ENCODE measurements around the gene MIOS. TPM values are rescaled to one million over a fixed set of nuclear protein-coding genes. Genes with fewer than 3 reads are reported as not detected.

MIOS gene
- polyA plus RNA-seq, 2 of the 4 experiments (the other 2 are of a cell fraction), result 19.1 to 49.1 TPM

DNA sequence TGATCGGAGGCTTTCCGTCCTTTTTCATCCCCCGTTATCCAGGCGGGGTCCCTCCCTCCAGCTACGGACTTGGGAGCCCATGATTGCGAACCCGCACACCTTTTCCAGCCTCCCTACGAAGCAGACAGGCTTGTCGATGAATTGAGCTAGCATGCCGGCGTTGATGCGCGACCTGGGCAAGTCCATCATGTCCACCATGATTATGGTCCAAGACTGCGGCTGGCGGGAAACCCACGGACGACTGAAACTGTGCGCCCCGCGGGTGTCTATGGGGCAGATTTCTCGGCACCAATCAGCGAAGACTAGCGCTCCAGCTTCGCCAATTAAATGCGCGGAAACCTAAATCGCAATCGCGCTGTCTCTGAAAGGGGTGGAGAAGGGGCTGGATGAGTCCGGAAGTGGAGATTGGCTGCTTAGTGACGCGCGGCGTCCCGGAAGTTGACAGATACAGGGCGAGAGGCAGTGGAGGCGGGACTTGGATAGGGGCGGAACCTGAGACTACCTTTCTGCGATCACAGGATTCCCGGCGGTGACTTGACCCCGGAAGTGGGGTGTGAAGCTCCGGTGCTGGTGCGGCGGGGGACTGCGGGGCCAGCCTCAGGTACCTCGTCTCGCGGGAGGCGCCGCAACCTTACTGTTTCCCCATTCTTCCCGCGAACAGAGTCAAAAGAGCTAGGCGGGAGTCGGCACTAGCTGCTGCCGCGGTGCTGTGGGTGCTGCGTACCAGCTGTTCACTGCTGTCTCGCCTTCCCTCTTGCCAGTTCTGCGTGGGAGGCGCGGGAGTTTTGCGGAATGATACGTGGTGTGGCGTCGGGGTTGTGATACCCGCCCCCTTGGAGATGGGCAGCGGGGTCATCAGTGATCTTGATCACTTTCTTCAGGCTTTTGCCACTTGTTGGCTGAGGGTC is 73.8 kb downstream of the MIOS start, which contains the start of gene UMAD1 (continued):
- TF ChIP-seq HOXB5 (CRISPR knock-in tag; IDR thresholded peaks at IDR 0.05), result no peak

DNA sequence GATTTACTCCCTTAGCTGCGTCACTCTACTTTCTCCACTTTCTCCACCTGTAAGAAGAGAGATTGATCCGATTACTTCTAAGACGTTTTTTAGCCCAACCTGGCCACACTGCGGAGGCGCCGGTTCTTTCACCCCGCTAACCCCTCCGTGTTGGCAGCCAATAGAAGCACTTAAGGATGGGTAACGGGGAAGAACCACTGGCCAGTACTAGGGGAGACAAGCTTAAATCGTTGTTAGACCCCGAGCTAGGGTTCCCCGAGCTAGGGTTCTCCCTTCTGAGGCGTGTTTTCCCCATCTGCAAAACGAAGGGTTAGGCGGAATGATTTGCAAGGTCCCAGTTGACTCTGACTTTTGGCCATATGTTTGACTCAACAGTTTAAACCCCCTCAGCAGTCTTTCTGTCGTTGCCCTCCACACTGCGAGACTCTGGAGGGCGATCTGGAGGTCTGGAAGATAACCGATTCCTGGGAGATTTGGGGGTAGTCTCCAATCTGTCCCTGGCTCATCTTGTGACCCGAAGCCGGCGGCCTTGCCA is 74.5 kb downstream of the MIOS start:
- DNase-seq (ENCODE audit: low read depth in 1 of 2, low spot score in 1 of 2), result peak in 1 of 2 experiments; percentile 24
- Histone ChIP-seq H3K4me2 (peak overlapping the region; percentile 96), H3K9me3 (no peaks in the 10 kb centered on the region), H3K4me1 (peaks cover 17% of the 10 kb centered on the region; the same call in 2 of the 3 replicates), H3K4me3 (peak overlapping the region; percentile 89), H3K27ac (peak overlapping the region; percentile 81 to 91)
- ATAC-seq, result peak; percentile 17 to 36
- WGBS (ENCODE audit: missing lambda C conversion rate), result 13% methylated on average over 22 of the region's 22 CpGs
- FAIRE-seq, result no peak
- ChIA-PET POLR2A (interaction anchor here (1.2 to 1.9 kb wide), 5 partner anchors 40 to 542 kb away, joined by 3 to 6 read pairs (median 5); partner anchors contain the start of genes C1GALT1 and GLCCI1), CTCF (interaction anchor here (1.1 to 2.7 kb wide), 4 partner anchors 40 to 329 kb away, joined by 3 to 11 read pairs (median 4); no protein-coding TSS in a partner anchor)
- TF ChIP-seq, protein P1, sequence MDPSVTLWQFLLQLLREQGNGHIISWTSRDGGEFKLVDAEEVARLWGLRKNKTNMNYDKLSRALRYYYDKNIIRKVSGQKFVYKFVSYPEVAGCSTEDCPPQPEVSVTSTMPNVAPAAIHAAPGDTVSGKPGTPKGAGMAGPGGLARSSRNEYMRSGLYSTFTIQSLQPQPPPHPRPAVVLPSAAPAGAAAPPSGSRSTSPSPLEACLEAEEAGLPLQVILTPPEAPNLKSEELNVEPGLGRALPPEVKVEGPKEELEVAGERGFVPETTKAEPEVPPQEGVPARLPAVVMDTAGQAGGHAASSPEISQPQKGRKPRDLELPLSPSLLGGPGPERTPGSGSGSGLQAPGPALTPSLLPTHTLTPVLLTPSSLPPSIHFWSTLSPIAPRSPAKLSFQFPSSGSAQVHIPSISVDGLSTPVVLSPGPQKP (IDR thresholded peaks at IDR 0.05; ENCODE audit: low read depth, low read length), result no peak
- TF ChIP-seq CHD4 (IDR thresholded peaks at IDR 0.05; ENCODE audit: borderline replicate concordance), result no peak
- no peak for TF ChIP-seq ZC3H11A (IDR thresholded peaks at IDR 0.05)
- no peak for TF ChIP-seq FOXS1 (CRISPR knock-in tag; IDR thresholded peaks at IDR 0.05)
- no peak for TF ChIP-seq MYC (IDR thresholded peaks at IDR 0.05; ENCODE audit: borderline replicate concordance, low read length)
- TF ChIP-seq HEYL (CRISPR knock-in tag; IDR thresholded peaks at IDR 0.05), result no peak
- TF ChIP-seq, protein P2, sequence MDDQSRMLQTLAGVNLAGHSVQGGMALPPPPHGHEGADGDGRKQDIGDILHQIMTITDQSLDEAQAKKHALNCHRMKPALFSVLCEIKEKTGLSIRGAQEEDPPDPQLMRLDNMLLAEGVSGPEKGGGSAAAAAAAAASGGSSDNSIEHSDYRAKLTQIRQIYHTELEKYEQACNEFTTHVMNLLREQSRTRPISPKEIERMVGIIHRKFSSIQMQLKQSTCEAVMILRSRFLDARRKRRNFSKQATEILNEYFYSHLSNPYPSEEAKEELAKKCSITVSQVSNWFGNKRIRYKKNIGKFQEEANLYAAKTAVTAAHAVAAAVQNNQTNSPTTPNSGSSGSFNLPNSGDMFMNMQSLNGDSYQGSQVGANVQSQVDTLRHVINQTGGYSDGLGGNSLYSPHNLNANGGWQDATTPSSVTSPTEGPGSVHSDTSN (IDR thresholded peaks at IDR 0.05), result no peak
- TF ChIP-seq ZNF302 (CRISPR knock-in tag; IDR thresholded peaks at IDR 0.05), result no peak
- no peak for TF ChIP-seq EP300 (IDR thresholded peaks at IDR 0.05)
- TF ChIP-seq SREBF2 (IDR thresholded peaks at IDR 0.05), result no peak
- no peak for TF ChIP-seq CBX2 (IDR thresholded peaks at IDR 0.05; ENCODE audit: borderline replicate concordance, low read depth)
- TF ChIP-seq JUNB (IDR thresholded peaks at IDR 0.05), result no peak
- TF ChIP-seq, protein P3, sequence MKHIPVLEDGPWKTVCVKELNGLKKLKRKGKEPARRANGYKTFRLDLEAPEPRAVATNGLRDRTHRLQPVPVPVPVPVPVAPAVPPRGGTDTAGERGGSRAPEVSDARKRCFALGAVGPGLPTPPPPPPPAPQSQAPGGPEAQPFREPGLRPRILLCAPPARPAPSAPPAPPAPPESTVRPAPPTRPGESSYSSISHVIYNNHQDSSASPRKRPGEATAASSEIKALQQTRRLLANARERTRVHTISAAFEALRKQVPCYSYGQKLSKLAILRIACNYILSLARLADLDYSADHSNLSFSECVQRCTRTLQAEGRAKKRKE (CRISPR knock-in tag; IDR thresholded peaks at IDR 0.05; ENCODE audit: low read depth), result no peak
- no peak for TF ChIP-seq ZFP36 (IDR thresholded peaks at IDR 0.05; ENCODE audit: borderline replicate concordance, partially characterized antibody)
- TF ChIP-seq GATA3 (IDR thresholded peaks at IDR 0.05; ENCODE audit: borderline replicate concordance), result no peak
- TF ChIP-seq TFCP2L1 (CRISPR knock-in tag; IDR thresholded peaks at IDR 0.05), result no peak
- TF ChIP-seq, protein P4, sequence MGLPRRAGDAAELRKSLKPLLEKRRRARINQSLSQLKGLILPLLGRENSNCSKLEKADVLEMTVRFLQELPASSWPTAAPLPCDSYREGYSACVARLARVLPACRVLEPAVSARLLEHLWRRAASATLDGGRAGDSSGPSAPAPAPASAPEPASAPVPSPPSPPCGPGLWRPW (IDR thresholded peaks at IDR 0.05), result no peak

DNA sequence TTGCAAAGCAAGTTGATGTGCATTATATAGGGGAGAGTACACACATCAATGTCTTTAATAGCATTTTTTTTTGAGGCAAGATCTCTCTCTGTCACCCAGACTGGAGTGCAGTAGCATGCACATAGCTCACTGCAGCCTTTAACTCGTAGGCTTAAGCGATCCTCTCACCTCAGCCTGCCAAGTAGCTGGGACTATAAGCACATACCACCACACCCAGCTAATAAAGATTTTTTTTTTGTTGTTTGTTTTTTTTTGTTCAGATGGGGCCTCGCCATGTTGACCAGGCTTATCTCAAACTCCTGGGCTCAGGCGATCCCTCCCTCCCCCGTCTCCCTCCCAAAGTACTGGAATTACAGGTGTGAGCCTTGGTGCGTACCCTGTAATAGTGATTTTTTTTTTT is 75.4 kb downstream of the MIOS start:
- Histone ChIP-seq H3K4me3 (peak overlapping the region; percentile 89; the same call in 1 of the 3 replicates), H3K4me1 (peaks cover 17% of the 10 kb centered on the region; the same call in 2 of the 3 replicates), H3K27ac (no peak overlapping the region), H3K4me2 (peak overlapping the region; percentile 96), H3K9me3 (no peaks in the 10 kb centered on the region)
- WGBS (ENCODE audit: missing lambda C conversion rate), result 90% methylated on average over 6 of the region's 6 CpGs
- FAIRE-seq (no peak), DNase-seq (ENCODE audit: low read depth in 1 of 2, low spot score in 1 of 2) (no peak), ATAC-seq (no peak)
- POLR2A ChIA-PET, result no interaction called here
- CTCF ChIA-PET, result interaction anchor here (1.2 to 2.7 kb wide), 2 partner anchors 39 to 119 kb away, joined by 3 to 11 read pairs; no protein-coding TSS in a partner anchor
- TF ChIP-seq KDM5A (IDR thresholded peaks at IDR 0.05) (no peak), RCOR1 (IDR thresholded peaks at IDR 0.05; ENCODE audit: low read depth, low read length) (no peak), POLR2AphosphoS2 (conservative IDR thresholded peaks at IDR 0.05; ENCODE audit: low read length) (no peak), NR3C1 (IDR thresholded peaks at IDR 0.05) (no peak), POLR2A (IDR thresholded peaks at IDR 0.05; ENCODE audit: low read length) (no peak), HDAC2 (IDR thresholded peaks at IDR 0.05) (no peak), ESRRA (IDR thresholded peaks at IDR 0.05; ENCODE audit: borderline replicate concordance, low read length) (no peak), TFCP2L1 (CRISPR knock-in tag; IDR thresholded peaks at IDR 0.05) (no peak), HOXB5 (CRISPR knock-in tag; IDR thresholded peaks at IDR 0.05) (no peak)
- TF ChIP-seq, protein P3 (CRISPR knock-in tag; IDR thresholded peaks at IDR 0.05; ENCODE audit: low read depth), result no peak
- TF ChIP-seq, protein P1 (IDR thresholded peaks at IDR 0.05; ENCODE audit: low read depth, low read length), result no peak
- TF ChIP-seq, protein P5, sequence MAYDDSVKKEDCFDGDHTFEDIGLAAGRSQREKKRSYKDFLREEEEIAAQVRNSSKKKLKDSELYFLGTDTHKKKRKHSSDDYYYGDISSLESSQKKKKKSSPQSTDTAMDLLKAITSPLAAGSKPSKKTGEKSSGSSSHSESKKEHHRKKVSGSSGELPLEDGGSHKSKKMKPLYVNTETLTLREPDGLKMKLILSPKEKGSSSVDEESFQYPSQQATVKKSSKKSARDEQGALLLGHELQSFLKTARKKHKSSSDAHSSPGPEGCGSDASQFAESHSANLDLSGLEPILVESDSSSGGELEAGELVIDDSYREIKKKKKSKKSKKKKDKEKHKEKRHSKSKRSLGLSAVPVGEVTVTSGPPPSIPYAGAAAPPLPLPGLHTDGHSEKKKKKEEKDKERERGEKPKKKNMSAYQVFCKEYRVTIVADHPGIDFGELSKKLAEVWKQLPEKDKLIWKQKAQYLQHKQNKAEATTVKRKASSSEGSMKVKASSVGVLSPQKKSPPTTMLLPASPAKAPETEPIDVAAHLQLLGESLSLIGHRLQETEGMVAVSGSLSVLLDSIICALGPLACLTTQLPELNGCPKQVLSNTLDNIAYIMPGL (CRISPR knock-in tag; IDR thresholded peaks at IDR 0.05; ENCODE audit: borderline replicate concordance), result no peak

All from A549 (cell line).